K562 (cell line): ENCODE measurements around the gene SPATA6. TPM values are rescaled to one million over a fixed set of nuclear protein-coding genes. Genes with fewer than 3 reads are reported as not detected.

Experiments used
- ATAC-seq: fragments of 200-7000 bp; cut with Tn5 transposase; 3 replicates; pipeline ENCODE4 v1.9.1; 2020; ENCODE audit warnings: moderate library complexity
- BruUV-seq: library from RNA; stranded (reverse); fragments of 400-500 nt; replicated peaks from 2 replicates; lab custom pipeline; 2021; lab: Mats Ljungman, UMichigan
- CTCF ChIA-PET: fragments of 300-600 bp; formaldehyde crosslinking; extraction: SDS; loops from one replicate; lab custom pipeline; 2021; ENCODE audit warnings: low intra/inter-chr PET ratio; lab: Yijun Ruan, JAX
- POLR2A ChIA-PET: fragments of 300-600, 350-650 bp; sonication (Branson Sonifier 250); formaldehyde crosslinking; extraction: SDS; loops from one replicate; lab custom pipeline; 2021; ENCODE audit warnings: antibody characterized with exemption, inconsistent platforms; lab: Yijun Ruan, JAX
- DNase-seq, 4 experiments: peaks; one replicate each; pipeline versions ENCODE4 v3.0.0 to v3.0.0-alpha.2; 2011 to 2018; ENCODE audit warnings: low spot score in 3 of 4, mixed read lengths in 3 of 4; ENCODE audit errors: extremely low read depth in 1 of 4
- FAIRE-seq: peaks from 2 replicates; lab custom pipeline; 2011; peaks lifted over from hg19 to GRCh38; lab: Jason Lieb, UNC
- H2AFZ ChIP-seq: 2 replicates; pipeline ENCODE4 v1.6.0; 2011; ENCODE audit warnings: low read depth, low read length, control low read depth, inconsistent platforms
- H3K27ac ChIP-seq: fragments of 200-600 bp; 3 replicates; pipeline ENCODE4 v1.8.0; 2011; ENCODE audit warnings: low read depth, mild to moderate bottlenecking, control low read depth, inconsistent platforms, low read length, moderate library complexity, mixed read lengths; ENCODE audit errors: extremely low read depth
- H3K27me3 ChIP-seq, 2 experiments: fragments of 300-600 bp in 1 of 2; 2 replicates in 1 of 2; 3 replicates in 1 of 2; pipeline versions ENCODE4 v1.6.0 to v1.8.0; 2011; ENCODE audit warnings: inconsistent platforms in 2 of 2, low read length in 2 of 2, mild to moderate bottlenecking in 1 of 2, mixed read lengths in 1 of 2, moderate library complexity in 1 of 2; ENCODE audit not compliant: control insufficient read depth in 2 of 2, insufficient read depth in 2 of 2
- H3K36me3 ChIP-seq: fragments of 300-600 bp; 3 replicates; pipeline ENCODE4 v1.8.0; 2011; ENCODE audit warnings: mild to moderate bottlenecking, low read length, inconsistent platforms; ENCODE audit not compliant: control insufficient read depth, insufficient read depth
- H3K4me1 ChIP-seq, 2 experiments: fragments of 200-600 bp in 1 of 2; replicated peaks in 1 of 2; 2 replicates in 1 of 2; 3 replicates in 1 of 2; pipeline versions ENCODE4 v1.5.1 to v1.8.0; 2011; ENCODE audit warnings: inconsistent platforms in 2 of 2, low read length in 2 of 2, mild to moderate bottlenecking in 1 of 2, mixed read lengths in 1 of 2, moderate library complexity in 1 of 2; ENCODE audit not compliant: control insufficient read depth in 2 of 2, insufficient read depth in 2 of 2
- H3K4me2 ChIP-seq: 2 replicates; pipeline ENCODE4 v1.6.1; 2011; ENCODE audit warnings: low read length, control low read depth, inconsistent platforms, mixed read lengths; ENCODE audit not compliant: insufficient read depth
- H3K4me3 ChIP-seq: fragments of 200-600 bp; sonication (generic), shearing (Covaris generic); 2 replicates; pipeline ENCODE4 v1.5.1; 2016; ENCODE audit warnings: control low read depth, inconsistent platforms
- H3K79me2 ChIP-seq: fragments of 200-600 bp; 3 replicates; pipeline ENCODE4 v1.8.0; 2011; ENCODE audit warnings: low read length, inconsistent platforms; ENCODE audit not compliant: control insufficient read depth, insufficient read depth
- H3K9ac ChIP-seq, 2 experiments: 2 replicates each; pipeline versions ENCODE4 v1.6.0 to v1.6.1; 2011; ENCODE audit warnings: low read depth in 2 of 2, low read length in 2 of 2, control low read depth in 1 of 2, inconsistent platforms in 1 of 2, mild to moderate bottlenecking in 1 of 2, mixed read lengths in 1 of 2; ENCODE audit not compliant: insufficient read depth in 1 of 2
- H3K9me1 ChIP-seq: one replicate; pipeline ENCODE4 v1.6.0; 2011; ENCODE audit warnings: inconsistent platforms, mild to moderate bottlenecking, low read length, moderate library complexity; ENCODE audit not compliant: control insufficient read depth, insufficient read depth
- H3K9me3 ChIP-seq: replicated peaks from 2 replicates; pipeline ENCODE4 v1.5.1; 2011; ENCODE audit warnings: low read depth, low read length, inconsistent platforms; ENCODE audit not compliant: control insufficient read depth, insufficient read depth
- H4K20me1 ChIP-seq: replicated peaks from 2 replicates; pipeline ENCODE4 v1.6.1; 2011; ENCODE audit warnings: low read length, inconsistent platforms, mixed read lengths; ENCODE audit not compliant: control insufficient read depth, insufficient read depth
- CEBPB ChIP-seq: fragments of 450-650 bp; IDR thresholded peaks from 2 replicates; pipeline ENCODE4 v1.6.1; 2016; ENCODE audit warnings: missing genetic modification characterization, missing compliant biosample characterization
- DACH1 ChIP-seq: fragments of 450-650 bp; IDR thresholded peaks from 2 replicates; pipeline ENCODE4 v1.6.1; 2018; ENCODE audit not compliant: partially characterized antibody
- HNRNPLL ChIP-seq: fragments of 200-400 bp; formaldehyde crosslinking; IDR thresholded peaks from 2 replicates; pipeline ENCODE4 v1.6.1; 2017; ENCODE audit warnings: low read length, low read depth, mild to moderate bottlenecking; ENCODE audit not compliant: poor library complexity, severe bottlenecking
- PHB2 ChIP-seq: fragments of 450-650 bp; IDR thresholded peaks from 2 replicates; pipeline ENCODE4 v1.6.1; 2017; ENCODE audit warnings: low read depth
- POLR2AphosphoS2 ChIP-seq: IDR thresholded peaks from 2 replicates; pipeline ENCODE4 v1.6.1; 2012; ENCODE audit warnings: low read length, improper control_type of control experiment
- POLR2G ChIP-seq: fragments of 200-400 bp; formaldehyde crosslinking; IDR thresholded peaks from 2 replicates; pipeline ENCODE4 v1.6.1; 2017; ENCODE audit warnings: low read depth, mild to moderate bottlenecking, antibody characterized with exemption, low read length, moderate library complexity
- THRAP3 ChIP-seq: fragments of 450-650 bp; IDR thresholded peaks from 2 replicates; pipeline ENCODE4 v1.6.1; 2016; ENCODE audit warnings: mild to moderate bottlenecking, inconsistent platforms, borderline replicate concordance
- ZNF318 ChIP-seq, 2 experiments: fragments of 450-650 bp; IDR thresholded peaks; 2 replicates each; pipeline ENCODE4 v1.6.1; 2016; ENCODE audit warnings: mild to moderate bottlenecking in 2 of 2, borderline replicate concordance in 1 of 2, low read depth in 1 of 2, moderate library complexity in 1 of 2
- WGBS: fragments of 100-300 bp; shearing (Covaris generic); methylation state at CpG from one replicate; pipeline ENCODE4 v1.1.6; 2016; ENCODE audit warnings: low coverage, mixed read lengths; ENCODE audit not compliant: insufficient coverage; ENCODE audit errors: missing lambda C conversion rate; 5-methylcytosine and 5-hydroxymethylcytosine counted together
- in situ Hi-C: fragments of 300-500 bp; cut with MboI; formaldehyde crosslinking; loops from 4 replicates; pipeline ENCODE4 v1.15.0; 2018; ENCODE audit warnings: inconsistent platforms, mixed read lengths
- intact Hi-C: fragments of 100-400 bp; cut with micrococcal nuclease; formaldehyde crosslinking; loops from 2 replicates; pipeline ENCODE4 v1.14.2; 2022
- polyA plus RNA-seq, 8 experiments: library from polyadenylated mRNA; depleted of rRNA in 4 of 8; stranded (reverse) in 5 of 8; unstranded in 3 of 8; fragments of >200 nt; fragmentation: Nextera tagmentation in 2 of 8; fragmentation: Illumina TruSeq in 1 of 8; extraction: Ambion mirVana in 2 of 8; extraction: Trizol in 1 of 8; gene quantifications; 2 replicates each; pipeline versions ENCODE4 v1.2.1 to v1.2.3, GENCODE V29; 2011 to 2014; ENCODE audit warnings: inconsistent platforms in 1 of 8, missing spikeins in 1 of 8
- total RNA-seq, 7 experiments: library from RNA; depleted of rRNA in 6 of 7; stranded (reverse); fragments of >200 nt in 6 of 7; fragmentation: Illumina TruSeq in 2 of 7; extraction: Trizol in 2 of 7; gene quantifications; 2 replicates each; pipeline versions ENCODE4 v1.2.1 to v1.2.3, GENCODE V29; 2011 to 2021; ENCODE audit warnings: low replicate concordance in 1 of 7

The SPATA6 gene
- total and polyA plus RNA-seq, 9 of the 15 experiments (the other 6 are each of a cell fraction or from before 2014, with no cell fraction given) = 0.01 to 0.91 (median 0.18) TPM

GRCh38 chr1:48470950-48471690, 884 bp downstream of the SPATA6 start:
- DNase-seq (no peak), FAIRE-seq (no peak), ATAC-seq (no peak)
- BruUV-seq = no TSS peak
- H3K79me2 ChIP-seq = no peaks in the 10 kb centered on the region
- no peaks in the 10 kb centered on the region for H3K36me3 ChIP-seq
- no peaks in the 10 kb centered on the region for H4K20me1 ChIP-seq
- H3K27me3 ChIP-seq = peaks cover 0 to 5% of the 10 kb centered on the region in 2 experiments; a peak in 1 of 5 replicates
- H3K27ac ChIP-seq = no peak overlapping the region
- in situ Hi-C loops (no loop called here), intact Hi-C loops (no loop called here)
- peak overlapping the region; percentile 78 for H3K4me2 ChIP-seq
- H3K4me1 ChIP-seq = peaks cover 4 to 6% of the 10 kb centered on the region in 2 experiments; a peak in 2 of 5 replicates
- peak overlapping the region; percentile 76 for H2AFZ ChIP-seq
- no peaks in the 10 kb centered on the region for H3K9me1 ChIP-seq
- POLR2A ChIA-PET = no interaction called here
- 24% methylated on average over 17 of the region's 17 CpGs for WGBS
- H3K9ac ChIP-seq = peak overlapping the region in 1 of 2 experiments; percentile 78; a peak in 1 of 4 replicates
- H3K9me3 ChIP-seq = no peaks in the 10 kb centered on the region
- CTCF ChIA-PET = no interaction called here
- TF ChIP-seq CEBPB (tag) (0 out of 2 replicates have a peak, but pooled peaks have one; percentile 15), HNRNPLL (peak; percentile 7), POLR2G (no peak), ZNF318 (IDR thresholded peaks at IDR 0.05; ENCODE audit: borderline replicate concordance in 1 of 2, low read depth in 1 of 2) (no peak), DACH1 (no peak), THRAP3 (no peak), POLR2AphosphoS2 (no peak), PHB2 (no peak)
- H3K4me3 ChIP-seq = peak overlapping the region; percentile 56
